Measurements from ENCODE around the gene DAP3. TPM values are rescaled to one million over a fixed set of nuclear protein-coding genes. Genes with fewer than 3 reads are reported as not detected.

DAP3 gene
- total and polyA plus RNA-seq, 9 of the 15 experiments (the other 6 are each of a cell fraction or from before 2014, with no cell fraction given) = 155 to 484 (median 298) TPM

DNA sequence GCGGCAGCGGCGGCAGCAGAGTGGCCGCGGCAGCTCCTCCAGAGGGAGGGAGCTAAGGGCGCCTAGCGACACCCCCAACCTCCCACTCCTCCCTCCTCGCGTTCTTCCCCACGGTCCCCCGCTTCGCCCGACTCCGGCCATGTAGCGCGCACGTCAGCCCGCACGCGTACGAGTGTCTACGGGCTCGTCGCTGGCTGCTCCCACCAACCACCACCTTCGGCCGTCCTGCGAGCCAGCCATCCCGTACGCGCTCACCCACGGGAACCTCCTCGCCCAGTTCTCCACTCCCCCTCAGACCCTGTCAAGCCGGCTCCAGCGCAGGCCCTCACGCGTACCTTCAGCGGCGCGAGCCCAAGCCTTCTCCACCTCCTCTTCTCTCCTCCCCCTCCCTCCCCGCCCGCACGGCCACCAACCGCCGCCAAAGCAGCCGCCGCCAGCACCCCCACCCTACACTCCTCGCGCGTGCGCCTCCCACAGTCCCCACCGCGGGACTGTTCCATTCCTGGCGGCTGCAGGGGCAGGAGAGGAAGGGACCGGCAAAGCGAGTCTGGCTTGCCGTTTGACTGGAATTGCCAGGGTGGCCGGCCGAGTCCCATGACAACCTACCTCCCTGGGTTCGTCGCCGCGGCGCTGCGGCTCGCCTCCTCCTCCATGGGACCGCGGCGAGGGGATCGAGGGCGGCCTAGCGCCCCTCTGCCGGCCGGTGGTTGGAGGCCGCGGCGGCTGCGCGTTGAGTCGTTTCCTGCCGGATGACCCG lies 389 bp upstream of the DAP3 start, which contains the start of gene YY1AP1 (continued):
- TF ChIP-seq ZEB2 (IDR thresholded peaks at IDR 0.05) = no peak
- TF ChIP-seq SMARCB1 (IDR thresholded peaks at IDR 0.05; ENCODE audit: insufficient read length, low read depth) = no peak
- no peak; the same call in 1 of the 2 replicates for TF ChIP-seq SRSF3 (IDR thresholded peaks at IDR 0.05; ENCODE audit: insufficient read depth, low read length)
- TF ChIP-seq SNIP1 (IDR thresholded peaks at IDR 0.05; ENCODE audit: low read depth) = no peak
- no peak for TF ChIP-seq SPI1 (IDR thresholded peaks at IDR 0.05; ENCODE audit: borderline replicate concordance, low read depth, low read length)
- peak; percentile 70; the same call in 1 of the 2 replicates for TF ChIP-seq LARP7 (IDR thresholded peaks at IDR 0.05)
- no peak for TF ChIP-seq KLF10 (CRISPR knock-in tag; IDR thresholded peaks at IDR 0.05)
- no peak for TF ChIP-seq CEBPG (CRISPR knock-in tag; IDR thresholded peaks at IDR 0.05)
- TF ChIP-seq CEBPG (tag; conservative IDR thresholded peaks at IDR 0.05 in 1 of 2, IDR thresholded peaks at IDR 0.05 in 1 of 2) = no peak
- no peak for TF ChIP-seq MTA1 (IDR thresholded peaks at IDR 0.05; ENCODE audit: borderline replicate concordance)
- TF ChIP-seq, protein P1, sequence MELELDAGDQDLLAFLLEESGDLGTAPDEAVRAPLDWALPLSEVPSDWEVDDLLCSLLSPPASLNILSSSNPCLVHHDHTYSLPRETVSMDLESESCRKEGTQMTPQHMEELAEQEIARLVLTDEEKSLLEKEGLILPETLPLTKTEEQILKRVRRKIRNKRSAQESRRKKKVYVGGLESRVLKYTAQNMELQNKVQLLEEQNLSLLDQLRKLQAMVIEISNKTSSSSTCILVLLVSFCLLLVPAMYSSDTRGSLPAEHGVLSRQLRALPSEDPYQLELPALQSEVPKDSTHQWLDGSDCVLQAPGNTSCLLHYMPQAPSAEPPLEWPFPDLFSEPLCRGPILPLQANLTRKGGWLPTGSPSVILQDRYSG (tag; conservative IDR thresholded peaks at IDR 0.05; ENCODE audit: low read depth) = no peak
- peak; percentile 62; the same call in 1 of the 2 replicates for TF ChIP-seq CTBP1 (IDR thresholded peaks at IDR 0.05; ENCODE audit: borderline replicate concordance)
- no peak for TF ChIP-seq ELF2 (CRISPR knock-in tag; IDR thresholded peaks at IDR 0.05)
- TF ChIP-seq TFAM (CRISPR knock-in tag; conservative IDR thresholded peaks at IDR 0.05) = no peak
- no peak for TF ChIP-seq ZNF140 (CRISPR knock-in tag; IDR thresholded peaks at IDR 0.05)
- no peak for TF ChIP-seq ZNF699 (CRISPR knock-in tag; IDR thresholded peaks at IDR 0.05; ENCODE audit: insufficient replicate concordance)
- TF ChIP-seq ZNF79 (CRISPR knock-in tag; IDR thresholded peaks at IDR 0.05; ENCODE audit: low read depth) = no peak
- TF ChIP-seq ZNF224 (CRISPR knock-in tag; IDR thresholded peaks at IDR 0.05) = no peak
- 0 out of 2 replicates have a peak, but pooled peaks have one; percentile 4 for TF ChIP-seq ZNF384 (IDR thresholded peaks at IDR 0.05; ENCODE audit: low read depth, low read length)
- peak; percentile 88 for TF ChIP-seq POLR2G (IDR thresholded peaks at IDR 0.05; ENCODE audit: low read depth, low read length)
- TF ChIP-seq ZNF707 (CRISPR knock-in tag; conservative IDR thresholded peaks at IDR 0.05) = no peak
- no peak for TF ChIP-seq NCOA2 (IDR thresholded peaks at IDR 0.05; ENCODE audit: partially characterized antibody in 2 of 2)
- no peak for TF ChIP-seq MYNN (IDR thresholded peaks at IDR 0.05)
- TF ChIP-seq MYNN (CRISPR knock-in tag; IDR thresholded peaks at IDR 0.05) = no peak
- no peak; the same call in 1 of the 2 replicates for TF ChIP-seq SP1 (CRISPR knock-in tag; IDR thresholded peaks at IDR 0.05)
- TF ChIP-seq, protein P2, sequence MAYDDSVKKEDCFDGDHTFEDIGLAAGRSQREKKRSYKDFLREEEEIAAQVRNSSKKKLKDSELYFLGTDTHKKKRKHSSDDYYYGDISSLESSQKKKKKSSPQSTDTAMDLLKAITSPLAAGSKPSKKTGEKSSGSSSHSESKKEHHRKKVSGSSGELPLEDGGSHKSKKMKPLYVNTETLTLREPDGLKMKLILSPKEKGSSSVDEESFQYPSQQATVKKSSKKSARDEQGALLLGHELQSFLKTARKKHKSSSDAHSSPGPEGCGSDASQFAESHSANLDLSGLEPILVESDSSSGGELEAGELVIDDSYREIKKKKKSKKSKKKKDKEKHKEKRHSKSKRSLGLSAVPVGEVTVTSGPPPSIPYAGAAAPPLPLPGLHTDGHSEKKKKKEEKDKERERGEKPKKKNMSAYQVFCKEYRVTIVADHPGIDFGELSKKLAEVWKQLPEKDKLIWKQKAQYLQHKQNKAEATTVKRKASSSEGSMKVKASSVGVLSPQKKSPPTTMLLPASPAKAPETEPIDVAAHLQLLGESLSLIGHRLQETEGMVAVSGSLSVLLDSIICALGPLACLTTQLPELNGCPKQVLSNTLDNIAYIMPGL (CRISPR knock-in tag; IDR thresholded peaks at IDR 0.05) = peak; percentile 97
- TF ChIP-seq FOXM1 (IDR thresholded peaks at IDR 0.05; ENCODE audit: low read depth) = no peak; the same call in 1 of the 2 replicates
- peak; percentile 81; the same call in 1 of the 2 replicates for TF ChIP-seq FOXM1 (CRISPR knock-in tag; IDR thresholded peaks at IDR 0.05; ENCODE audit: low read depth)
